Colonic mucosa (tissue), 4 donors: ENCODE measurements around the gene PGBD5. TPM values are rescaled to one million over a fixed set of nuclear protein-coding genes. Genes with fewer than 3 reads are reported as not detected.
A peak's percentile ranks its signal among the peaks of the same experiment; 100 is the strongest.
"Not testable (repeated sequence)": the region's sequence is repeated elsewhere in the genome, so short reads cannot be mapped to it uniquely, and the experiment has no call there.

Source experiments
- DNase-seq: peaks from one replicate; pipeline ENCODE4 v3.0.0-alpha.2; 2020
- H3K27ac ChIP-seq: fragments of 200-600 bp; one replicate; pipeline ENCODE4 v1.8.0; 2021
- H3K27me3 ChIP-seq: fragments of 200-600 bp; one replicate; pipeline ENCODE4 v1.8.0; 2021
- H3K36me3 ChIP-seq: fragments of 200-600 bp; one replicate; pipeline ENCODE4 v1.8.0; 2021
- H3K4me1 ChIP-seq: fragments of 200-600 bp; one replicate; pipeline ENCODE4 v1.8.0; 2021; ENCODE audit warnings: mild to moderate bottlenecking
- H3K4me3 ChIP-seq: fragments of 200-600 bp; one replicate; pipeline ENCODE4 v1.8.0; 2021
- H3K9ac ChIP-seq, 2 donors: one replicate each; pipeline ENCODE4 v1.7.0; 2013; ENCODE audit warnings: control low read depth in 2 of 2, low read depth in 2 of 2, low read length in 2 of 2
- H3K9me3 ChIP-seq: fragments of 200-600 bp; one replicate; pipeline ENCODE4 v1.8.0; 2021
- CTCF ChIP-seq: fragments of 200-600 bp; IDR thresholded peaks from one replicate; pipeline ENCODE4 v1.8.0; 2022; ENCODE audit warnings: antibody characterized with exemption, mild to moderate bottlenecking
- intact Hi-C: fragments of 100-400 bp; cut with DNase I; formaldehyde crosslinking; loops from one replicate; pipeline ENCODE4 v1.14.1; 2022
- total RNA-seq, 2 donors: library from RNA; stranded (reverse); fragmentation: NEBNext Ultra II Directional in 1 of 2; extraction: Animal tissue kit (Norgen Biotek cat#: 25700) in 1 of 2; gene quantifications; one replicate each; pipeline ENCODE4 v1.2.1, GENCODE V29; 2021
- donor health status: healthy.
- donor health status: DM: no; HTN: no; CAD: no.
- donor health status: DM: no; HTN: no; CAD: no.

PGBD5 gene
- total RNA-seq, 2 donors from 2014 or later: 6.4 to 14.8 TPM

- intact Hi-C loops: no loop called here
- peak; percentile 24 for DNase-seq
- H3K36me3 ChIP-seq: no peaks in the 10 kb centered on the region
- TF ChIP-seq CTCF: no peak
- H3K4me1 ChIP-seq: peaks cover 4% of the 10 kb centered on the region
- H3K27ac ChIP-seq: no peak overlapping the region
- peaks cover 12% of the 10 kb centered on the region for H3K27me3 ChIP-seq
- H3K4me3 ChIP-seq: peak overlapping the region; percentile 40
- no peak overlapping the region for H3K9ac ChIP-seq
- H3K9me3 ChIP-seq: no peaks in the 10 kb centered on the region
Measured at GRCh38 chr1:230424391-230425251, 1.5 kb downstream of the PGBD5 start.

- DNase-seq: no peak
- no peak for TF ChIP-seq CTCF
- intact Hi-C loops: no loop called here
- Histone ChIP-seq H3K36me3 (no peaks in the 10 kb centered on the region), H3K4me3 (no peak overlapping the region), H3K4me1 (peaks cover 4% of the 10 kb centered on the region), H3K27me3 (peaks cover 12% of the 10 kb centered on the region), H3K9me3 (no peaks in the 10 kb centered on the region), H3K9ac (no peak overlapping the region), H3K27ac (no peak overlapping the region)
Measured at GRCh38 chr1:230423951-230424350, 2.2 kb downstream of the PGBD5 start.

- no peaks in the 10 kb centered on the region for H3K9me3 ChIP-seq
- DNase-seq: no peak
- H3K4me3 ChIP-seq: no peak overlapping the region
- no peaks in the 10 kb centered on the region for H3K36me3 ChIP-seq
- H3K27ac ChIP-seq: no peak overlapping the region
- peaks cover 12% of the 10 kb centered on the region for H3K27me3 ChIP-seq
- peaks cover 4% of the 10 kb centered on the region for H3K4me1 ChIP-seq
- TF ChIP-seq CTCF: no peak
- intact Hi-C loops: no loop called here
- H3K9ac ChIP-seq: no peak overlapping the region
Measured at GRCh38 chr1:230423261-230423660, 2.9 kb downstream of the PGBD5 start.

GRCh38 chr1:230422221-230422981 is 3.7 kb downstream of the PGBD5 start:
- Histone ChIP-seq H3K27ac (no peak overlapping the region), H3K4me3 (no peak overlapping the region), H3K4me1 (peaks cover 4% of the 10 kb centered on the region), H3K36me3 (no peaks in the 10 kb centered on the region), H3K9ac (no peak overlapping the region), H3K9me3 (no peaks in the 10 kb centered on the region), H3K27me3 (peaks cover 12% of the 10 kb centered on the region)
- TF ChIP-seq CTCF: no peak
- intact Hi-C loops: no loop called here
- no peak for DNase-seq

- intact Hi-C loops: no loop called here
- no peaks in the 10 kb centered on the region for H3K36me3 ChIP-seq
- no peak overlapping the region for H3K9ac ChIP-seq
- peaks cover 4% of the 10 kb centered on the region for H3K4me1 ChIP-seq
- H3K4me3 ChIP-seq: no peak overlapping the region
- H3K9me3 ChIP-seq: no peaks in the 10 kb centered on the region
- no peak for TF ChIP-seq CTCF
- DNase-seq: no peak
- H3K27ac ChIP-seq: no peak overlapping the region
- H3K27me3 ChIP-seq: peaks cover 12% of the 10 kb centered on the region
Measured at GRCh38 chr1:230421481-230421880, 4.7 kb downstream of the PGBD5 start.

GRCh38 chr1:230420372-230420771 is 5.8 kb downstream of the PGBD5 start:
- H3K27ac ChIP-seq, DNase-seq, H3K4me3 ChIP-seq, H3K9me3 ChIP-seq, H3K36me3 ChIP-seq, intact Hi-C loops, H3K4me1 ChIP-seq, H3K9ac ChIP-seq: not testable (repeated sequence)
- H3K27me3 ChIP-seq: peaks cover 10% of the 10 kb centered on the region
